K562 (cell line): ENCODE measurements around the gene HCFC1R1. TPM values are rescaled to one million over a fixed set of nuclear protein-coding genes. Genes with fewer than 3 reads are reported as not detected.

Experiments
- ARID3B ChIP-seq: fragments of 250-450 bp; sonication (Bioruptor Pico); IDR thresholded peaks from 2 replicates; pipeline ENCODE4 v1.4.0; 2020; ENCODE audit warnings: borderline replicate concordance
- CBFA2T2 ChIP-seq: fragments of 450-650 bp; conservative IDR thresholded peaks from 2 replicates; pipeline ENCODE4 v1.6.1; 2017; ENCODE audit warnings: mild to moderate bottlenecking
- CEBPG ChIP-seq, 3 experiments: fragments of 200-800 bp in 1 of 3; sonication (Bioruptor generic) in 1 of 3; sonication (generic) in 1 of 3; formaldehyde crosslinking in 1 of 3; IDR thresholded peaks in 2 of 3; conservative IDR thresholded peaks in 1 of 3; 2 replicates each; pipeline versions ENCODE4 v1.6.1 to v1.8.0; 2016 to 2022; ENCODE audit warnings: missing compliant biosample characterization in 2 of 3, missing genetic modification characterization in 2 of 3, mild to moderate bottlenecking in 1 of 3, missing genetic modification reagents in 1 of 3
- CREM ChIP-seq: IDR thresholded peaks from 2 replicates; pipeline ENCODE4 v1.6.1; 2014; ENCODE audit warnings: antibody characterized with exemption, low read depth
- GABPB1 ChIP-seq: sonication (generic); formaldehyde crosslinking; IDR thresholded peaks from 2 replicates; pipeline ENCODE4 v1.8.0; 2022; ENCODE audit warnings: mild to moderate bottlenecking, missing genetic modification reagents
- GABPB2 ChIP-seq: fragments of 250-450 bp; sonication (Bioruptor Pico); conservative IDR thresholded peaks from 2 replicates; pipeline ENCODE4 v1.5.1; 2021; ENCODE audit warnings: mild to moderate bottlenecking
- L3MBTL2 ChIP-seq: fragments of 450-650 bp; IDR thresholded peaks from 2 replicates; pipeline ENCODE4 v1.6.1; 2016; ENCODE audit warnings: mild to moderate bottlenecking, moderate library complexity
- NFYB ChIP-seq: IDR thresholded peaks from 2 replicates; pipeline ENCODE4 v1.6.1; 2011; ENCODE audit warnings: mild to moderate bottlenecking, moderate library complexity; ENCODE audit not compliant: insufficient read length; ENCODE audit errors: extremely low read depth
- PRMT5 ChIP-seq: sonication (generic); formaldehyde crosslinking; IDR thresholded peaks from 2 replicates; pipeline ENCODE4 v1.5.0; 2020; ENCODE audit warnings: missing genetic modification reagents
- SMAD1 ChIP-seq: fragments of 150-350 bp; IDR thresholded peaks from 2 replicates; pipeline ENCODE4 v1.6.1; 2014; ENCODE audit warnings: low read length, low read depth; ENCODE audit not compliant: partially characterized antibody
- SMARCE1 ChIP-seq: fragments of 450-650 bp; IDR thresholded peaks from 2 replicates; pipeline ENCODE4 v1.7.1; 2016; ENCODE audit warnings: mild to moderate bottlenecking
- SRSF3 ChIP-seq: fragments of 200-400 bp; formaldehyde crosslinking; IDR thresholded peaks from 2 replicates; pipeline ENCODE4 v1.6.1; 2016; ENCODE audit warnings: mild to moderate bottlenecking, low read length, moderate library complexity; ENCODE audit not compliant: insufficient read depth
- WHSC1 ChIP-seq: IDR thresholded peaks from one replicate; pipeline ENCODE4 v1.6.1; 2012; ENCODE audit warnings: low read length, control low read depth, inconsistent platforms
- ZBTB11 ChIP-seq, 3 experiments: fragments of 200-800 bp in 1 of 3; fragments of 250-450 bp in 1 of 3; fragments of 450-650 bp in 1 of 3; sonication (Bioruptor Pico) in 1 of 3; sonication (Bioruptor generic) in 1 of 3; formaldehyde crosslinking in 1 of 3; IDR thresholded peaks; 2 replicates each; pipeline versions ENCODE4 v1.6.1 to v1.8.0; 2016 to 2022; ENCODE audit warnings: mild to moderate bottlenecking in 2 of 3, missing genetic modification characterization in 2 of 3, missing compliant biosample characterization in 1 of 3, moderate library complexity in 1 of 3
- ZC3H11A ChIP-seq: IDR thresholded peaks from 2 replicates; pipeline ENCODE4 v1.6.1; 2012; ENCODE audit warnings: low read depth, low read length, improper control_type of control experiment
- ZFPM2 ChIP-seq: fragments of 250-450 bp; sonication (Bioruptor Pico); IDR thresholded peaks from 2 replicates; pipeline ENCODE4 v1.5.1; 2022; ENCODE audit warnings: mild to moderate bottlenecking
- ZNF175 ChIP-seq: fragments of 200-800 bp; sonication (Bioruptor generic); IDR thresholded peaks from 2 replicates; pipeline ENCODE4 v1.6.1; 2016; ENCODE audit warnings: low read depth, mild to moderate bottlenecking, missing genetic modification characterization, missing compliant biosample characterization
- ZNF324 ChIP-seq: fragments of 250-450 bp; sonication (Bioruptor Pico); IDR thresholded peaks from 2 replicates; pipeline ENCODE4 v1.4.0; 2020; ENCODE audit warnings: mild to moderate bottlenecking
- polyA plus RNA-seq, 8 experiments: library from polyadenylated mRNA; depleted of rRNA in 4 of 8; stranded (reverse) in 5 of 8; unstranded in 3 of 8; fragments of >200 nt; fragmentation: Nextera tagmentation in 2 of 8; fragmentation: Illumina TruSeq in 1 of 8; extraction: Ambion mirVana in 2 of 8; extraction: Trizol in 1 of 8; gene quantifications; 2 replicates each; pipeline versions ENCODE4 v1.2.1 to v1.2.3, GENCODE V29; 2011 to 2014; ENCODE audit warnings: inconsistent platforms in 1 of 8, missing spikeins in 1 of 8
- total RNA-seq, 7 experiments: library from RNA; depleted of rRNA in 6 of 7; stranded (reverse); fragments of >200 nt in 6 of 7; fragmentation: Illumina TruSeq in 2 of 7; extraction: Trizol in 2 of 7; gene quantifications; 2 replicates each; pipeline versions ENCODE4 v1.2.1 to v1.2.3, GENCODE V29; 2011 to 2021; ENCODE audit warnings: low replicate concordance in 1 of 7
- TF ChIP-seq, protein P1 (sequence below): fragments of 250-450 bp; sonication (Bioruptor Pico); IDR thresholded peaks from 2 replicates; pipeline ENCODE4 v1.5.0; 2022; ENCODE audit warnings: mild to moderate bottlenecking
- TF ChIP-seq, protein P2 (sequence below), 3 experiments: IDR thresholded peaks in 2 of 3; conservative IDR thresholded peaks in 1 of 3; 2 replicates each; pipeline ENCODE4 v1.5.1; 2011 to 2012; ENCODE audit warnings: low read length in 3 of 3, mild to moderate bottlenecking in 3 of 3, control low read depth in 2 of 3, improper control_type of control experiment in 1 of 3, inconsistent platforms in 1 of 3, low read depth in 1 of 3, mixed read lengths in 1 of 3, moderate library complexity in 1 of 3; ENCODE audit not compliant: insufficient read depth in 2 of 3

The HCFC1R1 gene
- total and polyA plus RNA-seq, 9 of the 15 experiments (the other 6 are each of a cell fraction or from before 2014, with no cell fraction given) = 2.2 to 29.0 (median 11.2) TPM

- TF ChIP-seq, protein P1, sequence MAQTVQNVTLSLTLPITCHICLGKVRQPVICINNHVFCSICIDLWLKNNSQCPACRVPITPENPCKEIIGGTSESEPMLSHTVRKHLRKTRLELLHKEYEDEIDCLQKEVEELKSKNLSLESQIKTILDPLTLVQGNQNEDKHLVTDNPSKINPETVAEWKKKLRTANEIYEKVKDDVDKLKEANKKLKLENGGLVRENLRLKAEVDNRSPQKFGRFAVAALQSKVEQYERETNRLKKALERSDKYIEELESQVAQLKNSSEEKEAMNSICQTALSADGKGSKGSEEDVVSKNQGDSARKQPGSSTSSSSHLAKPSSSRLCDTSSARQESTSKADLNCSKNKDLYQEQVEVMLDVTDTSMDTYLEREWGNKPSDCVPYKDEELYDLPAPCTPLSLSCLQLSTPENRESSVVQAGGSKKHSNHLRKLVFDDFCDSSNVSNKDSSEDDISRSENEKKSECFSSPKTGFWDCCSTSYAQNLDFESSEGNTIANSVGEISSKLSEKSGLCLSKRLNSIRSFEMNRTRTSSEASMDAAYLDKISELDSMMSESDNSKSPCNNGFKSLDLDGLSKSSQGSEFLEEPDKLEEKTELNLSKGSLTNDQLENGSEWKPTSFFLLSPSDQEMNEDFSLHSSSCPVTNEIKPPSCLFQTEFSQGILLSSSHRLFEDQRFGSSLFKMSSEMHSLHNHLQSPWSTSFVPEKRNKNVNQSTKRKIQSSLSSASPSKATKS (CRISPR knock-in tag) = no peak
- TF ChIP-seq PRMT5 (CRISPR knock-in tag) (no peak), ARID3B (CRISPR knock-in tag) (no peak), ZFPM2 (CRISPR knock-in tag) (no peak), CBFA2T2 (no peak), CREM (0 out of 2 replicates have a peak, but pooled peaks have one; percentile 49), ZNF324 (CRISPR knock-in tag) (no peak), SMAD1 (peak; percentile 87), WHSC1 (no peak), NFYB (no peak), SMARCE1 (no peak), CEBPG (CRISPR knock-in tag; IDR thresholded peaks at IDR 0.05) (no peak), CEBPG (tag; conservative IDR thresholded peaks at IDR 0.05 in 1 of 2, IDR thresholded peaks at IDR 0.05 in 1 of 2) (no peak), GABPB2 (CRISPR knock-in tag) (no peak), ZC3H11A (no peak), GABPB1 (CRISPR knock-in tag) (peak; percentile 51; the same call in 1 of the 2 replicates), L3MBTL2 (0 out of 2 replicates have a peak, but pooled peaks have one; percentile 56), ZBTB11 (CRISPR knock-in tag; IDR thresholded peaks at IDR 0.05) (0 out of 6 replicates have a peak, but pooled peaks of 1 of the 3 experiments have one; percentile 55), ZNF175 (CRISPR knock-in tag) (no peak), SRSF3 (no peak)
- TF ChIP-seq, protein P2, sequence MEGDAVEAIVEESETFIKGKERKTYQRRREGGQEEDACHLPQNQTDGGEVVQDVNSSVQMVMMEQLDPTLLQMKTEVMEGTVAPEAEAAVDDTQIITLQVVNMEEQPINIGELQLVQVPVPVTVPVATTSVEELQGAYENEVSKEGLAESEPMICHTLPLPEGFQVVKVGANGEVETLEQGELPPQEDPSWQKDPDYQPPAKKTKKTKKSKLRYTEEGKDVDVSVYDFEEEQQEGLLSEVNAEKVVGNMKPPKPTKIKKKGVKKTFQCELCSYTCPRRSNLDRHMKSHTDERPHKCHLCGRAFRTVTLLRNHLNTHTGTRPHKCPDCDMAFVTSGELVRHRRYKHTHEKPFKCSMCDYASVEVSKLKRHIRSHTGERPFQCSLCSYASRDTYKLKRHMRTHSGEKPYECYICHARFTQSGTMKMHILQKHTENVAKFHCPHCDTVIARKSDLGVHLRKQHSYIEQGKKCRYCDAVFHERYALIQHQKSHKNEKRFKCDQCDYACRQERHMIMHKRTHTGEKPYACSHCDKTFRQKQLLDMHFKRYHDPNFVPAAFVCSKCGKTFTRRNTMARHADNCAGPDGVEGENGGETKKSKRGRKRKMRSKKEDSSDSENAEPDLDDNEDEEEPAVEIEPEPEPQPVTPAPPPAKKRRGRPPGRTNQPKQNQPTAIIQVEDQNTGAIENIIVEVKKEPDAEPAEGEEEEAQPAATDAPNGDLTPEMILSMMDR (IDR thresholded peaks at IDR 0.05 in 2 of 3, conservative IDR thresholded peaks at IDR 0.05 in 1 of 3; ENCODE audit: insufficient read depth in 2 of 3, low read depth in 1 of 3, low read length in 3 of 3) = peak in 1 of 3 experiments; percentile 29; a peak in 1 of 6 replicates
Observed at GRCh38 chr16:3020247-3020603, 3.5 kb downstream of the HCFC1R1 start, which contains the start of gene TNFRSF12A (continued).
